AG04450 (cell line): ENCODE results near the gene CAMK2D. TPM values are rescaled to one million over a fixed set of nuclear protein-coding genes. Genes with fewer than 3 reads are reported as not detected.

Experiments used
- CTCF ChIA-PET: fragments of 300-600, 350-600 bp; formaldehyde crosslinking; extraction: SDS; loops from one replicate; lab custom pipeline; 2022; ENCODE audit warnings: antibody characterized with exemption, inconsistent platforms; lab: Charles Lee
- POLR2A ChIA-PET: fragments of 350-600 bp; formaldehyde crosslinking; extraction: SDS; loops from one replicate; lab custom pipeline; 2021; ENCODE audit warnings: antibody characterized with exemption, inconsistent platforms; lab: Yijun Ruan, JAX
- DNase-seq: peaks from one replicate; pipeline ENCODE4 v3.0.0-alpha.2; 2011; ENCODE audit warnings: low read depth, low spot score
- H3K27ac ChIP-seq: one replicate; pipeline ENCODE4 v1.5.1; 2012; ENCODE audit warnings: low read depth, low read length, control low read depth
- H3K27me3 ChIP-seq: one replicate; pipeline ENCODE4 v1.6.0; 2012; ENCODE audit warnings: low read length; ENCODE audit not compliant: control insufficient read depth, insufficient read depth
- H3K4me3 ChIP-seq: 2 replicates; pipeline ENCODE4 v1.5.1; 2011; ENCODE audit warnings: mild to moderate bottlenecking, low read depth, low read length, control low read depth
- H3K9me3 ChIP-seq: 2 replicates; pipeline ENCODE4 v1.5.1; 2012; ENCODE audit warnings: low read length; ENCODE audit not compliant: control insufficient read depth, insufficient read depth
- CTCF ChIP-seq: IDR thresholded peaks from 2 replicates; pipeline ENCODE4 v1.5.1; 2011; ENCODE audit warnings: low read depth, low read length, control low read depth, inconsistent platforms
- polyA plus RNA-seq: library from polyadenylated mRNA; depleted of rRNA; stranded (reverse); fragments of >200 nt; gene quantifications from 2 replicates; pipeline ENCODE4 v1.2.3, GENCODE V29; 2011

Gene CAMK2D
- polyA plus RNA-seq, 1 experiment, result 105 TPM

DNA sequence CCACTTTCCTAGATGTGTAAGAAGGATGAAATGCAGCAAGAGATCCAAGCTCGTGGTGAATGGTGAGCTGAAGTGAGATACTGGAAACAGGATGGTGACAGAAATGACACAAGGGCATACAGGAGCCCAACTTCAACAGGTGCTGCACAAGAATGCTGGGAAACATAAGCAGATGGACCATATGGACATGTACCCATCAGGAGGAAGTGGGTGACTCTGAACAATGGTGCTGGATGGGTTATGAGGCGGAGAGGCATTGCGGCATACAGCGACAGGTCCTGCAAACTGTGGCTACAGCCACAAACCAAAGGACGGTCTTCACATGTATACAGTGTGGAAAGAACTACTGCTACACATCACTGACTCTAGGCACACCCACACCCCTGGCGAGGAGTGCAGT, 265.7 kb downstream of the CAMK2D start:
- Histone ChIP-seq H3K4me3 (no peak overlapping the region), H3K27ac (no peak overlapping the region), H3K27me3 (no peaks in the 10 kb centered on the region), H3K9me3 (peaks cover 4% of the 10 kb centered on the region)
- TF ChIP-seq CTCF, result no peak
- POLR2A ChIA-PET, result interaction anchor here (0.7 kb wide), 1 partner anchor 205 kb away, joined by 13 read pairs; no protein-coding TSS in a partner anchor
- CTCF ChIA-PET, result no interaction called here
- no peak for DNase-seq

GRCh38 chr4:113483131-113483530, 278.4 kb downstream of the CAMK2D start:
- H3K9me3 ChIP-seq, result no peaks in the 10 kb centered on the region
- no peak for DNase-seq
- ChIA-PET CTCF (interaction anchor here (1.1 kb wide), 1 partner anchor 88 kb away, joined by 4 read pairs; no protein-coding TSS in a partner anchor), POLR2A (no interaction called here)
- no peak overlapping the region for H3K4me3 ChIP-seq
- no peak for TF ChIP-seq CTCF
- no peaks in the 10 kb centered on the region for H3K27me3 ChIP-seq
- no peak overlapping the region for H3K27ac ChIP-seq

GRCh38 chr4:113482325-113482724, 279.2 kb downstream of the CAMK2D start:
- DNase-seq, result no peak
- ChIA-PET POLR2A (no interaction called here), CTCF (no interaction called here)
- H3K27me3 ChIP-seq, result no peaks in the 10 kb centered on the region
- no peak overlapping the region for H3K4me3 ChIP-seq
- no peak overlapping the region for H3K27ac ChIP-seq
- no peak for TF ChIP-seq CTCF
- H3K9me3 ChIP-seq, result peaks cover 3% of the 10 kb centered on the region; the same call in 1 of the 2 replicates

- no peaks in the 10 kb centered on the region for H3K27me3 ChIP-seq
- POLR2A ChIA-PET, result no interaction called here
- H3K27ac ChIP-seq, result no peak overlapping the region
- peaks cover 7% of the 10 kb centered on the region; the same call in 1 of the 2 replicates for H3K9me3 ChIP-seq
- CTCF ChIA-PET, result no interaction called here
- H3K4me3 ChIP-seq, result no peak overlapping the region
- DNase-seq, result no peak
- no peak for TF ChIP-seq CTCF
These were observed 279.7 kb downstream of the CAMK2D start for GRCh38 chr4:113481820-113482219.

DNA sequence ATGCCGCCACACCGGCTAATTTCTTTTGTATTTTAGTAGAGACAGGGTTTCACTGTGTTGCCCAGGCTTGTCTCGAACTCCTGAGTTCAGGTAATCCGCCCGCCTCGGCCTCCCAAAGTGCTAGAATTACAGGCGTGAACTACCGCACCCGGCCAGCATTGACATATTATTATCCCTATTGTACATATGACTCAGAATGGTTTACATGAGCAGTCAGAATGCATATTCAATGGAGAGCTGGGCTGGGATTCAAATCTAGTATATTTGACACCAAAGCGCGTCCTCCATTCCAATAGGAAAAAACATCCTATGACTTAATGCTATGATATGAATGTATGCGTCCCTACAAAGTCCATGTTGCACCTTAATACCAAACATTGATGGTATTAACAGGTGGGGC, 281.4 kb downstream of the CAMK2D start:
- TF ChIP-seq CTCF, result no peak
- Histone ChIP-seq H3K27me3 (no peaks in the 10 kb centered on the region), H3K27ac (no peak overlapping the region), H3K4me3 (no peak overlapping the region), H3K9me3 (peaks cover 10% of the 10 kb centered on the region; the same call in 1 of the 2 replicates)
- ChIA-PET POLR2A (no interaction called here), CTCF (no interaction called here)
- no peak for DNase-seq
